Coronary artery (tissue), 2 donors: ENCODE results near the gene PRMT5.

ENCODE experiments used
- DNase-seq: peaks from one replicate; pipeline ENCODE4 v3.0.0-alpha.2; 2017; ENCODE audit warnings: low spot score
- H3K27ac ChIP-seq, 2 donors: fragments of 200-600 bp; sonication (generic); one replicate each; pipeline ENCODE4 v1.5.1; 2016 to 2019
- H3K4me3 ChIP-seq: fragments of 200-600 bp; sonication (generic); 2 replicates; pipeline ENCODE4 v1.5.1; 2016; ENCODE audit warnings: mild to moderate bottlenecking, moderate library complexity
- TF ChIP-seq, protein P1 (sequence below): fragments of 200-600 bp; sonication (generic); IDR thresholded peaks from one replicate; pipeline ENCODE4 v1.5.1; 2019; ENCODE audit warnings: antibody characterized with exemption

The PRMT5 gene

DNA sequence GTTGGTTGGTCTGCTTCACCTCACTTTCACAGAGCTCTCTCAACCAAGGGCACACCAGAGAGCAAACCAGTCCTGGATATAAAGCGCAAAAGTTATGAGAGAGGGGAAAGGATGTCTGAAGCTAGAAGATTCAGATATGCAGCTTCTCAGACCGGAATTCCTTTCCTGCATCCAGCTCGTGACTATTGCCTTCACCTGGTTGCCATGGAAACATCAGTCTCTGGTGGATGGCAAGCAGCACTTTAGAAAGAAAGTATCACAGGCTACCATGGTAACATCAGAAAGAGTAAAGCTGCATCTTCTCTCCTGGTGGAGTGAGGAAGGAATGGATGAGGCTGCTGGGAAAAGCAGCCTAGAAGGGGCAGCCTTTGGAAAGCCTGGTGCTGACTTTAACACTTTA is 32.4 kb downstream of the PRMT5 start:
- Histone ChIP-seq H3K27ac (no peak overlapping the region), H3K4me3 (no peak overlapping the region)
- DNase-seq = no peak
- TF ChIP-seq, protein P1, sequence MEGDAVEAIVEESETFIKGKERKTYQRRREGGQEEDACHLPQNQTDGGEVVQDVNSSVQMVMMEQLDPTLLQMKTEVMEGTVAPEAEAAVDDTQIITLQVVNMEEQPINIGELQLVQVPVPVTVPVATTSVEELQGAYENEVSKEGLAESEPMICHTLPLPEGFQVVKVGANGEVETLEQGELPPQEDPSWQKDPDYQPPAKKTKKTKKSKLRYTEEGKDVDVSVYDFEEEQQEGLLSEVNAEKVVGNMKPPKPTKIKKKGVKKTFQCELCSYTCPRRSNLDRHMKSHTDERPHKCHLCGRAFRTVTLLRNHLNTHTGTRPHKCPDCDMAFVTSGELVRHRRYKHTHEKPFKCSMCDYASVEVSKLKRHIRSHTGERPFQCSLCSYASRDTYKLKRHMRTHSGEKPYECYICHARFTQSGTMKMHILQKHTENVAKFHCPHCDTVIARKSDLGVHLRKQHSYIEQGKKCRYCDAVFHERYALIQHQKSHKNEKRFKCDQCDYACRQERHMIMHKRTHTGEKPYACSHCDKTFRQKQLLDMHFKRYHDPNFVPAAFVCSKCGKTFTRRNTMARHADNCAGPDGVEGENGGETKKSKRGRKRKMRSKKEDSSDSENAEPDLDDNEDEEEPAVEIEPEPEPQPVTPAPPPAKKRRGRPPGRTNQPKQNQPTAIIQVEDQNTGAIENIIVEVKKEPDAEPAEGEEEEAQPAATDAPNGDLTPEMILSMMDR = no peak

DNA sequence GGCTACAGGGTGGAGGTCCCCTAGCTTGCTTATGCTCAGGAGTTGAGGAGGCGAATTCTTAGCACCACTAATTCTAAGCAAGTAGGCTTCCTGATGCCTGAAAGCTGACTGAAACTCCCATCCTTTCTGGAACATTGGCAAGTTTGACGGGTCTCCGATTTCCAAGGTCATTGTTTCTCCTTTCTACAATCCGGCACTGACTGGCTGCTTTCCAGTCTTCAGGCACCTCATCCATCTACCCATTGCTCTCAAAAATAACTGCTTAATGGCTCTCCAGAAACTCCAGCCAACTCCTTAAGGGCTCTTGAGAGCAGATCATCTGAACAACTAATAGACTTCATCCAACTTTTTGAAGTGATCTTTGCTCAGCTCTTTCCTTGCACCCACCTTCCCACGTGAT is 32.8 kb downstream of the PRMT5 start:
- no peak for DNase-seq
- Histone ChIP-seq H3K27ac (no peak overlapping the region), H3K4me3 (no peak overlapping the region)
- TF ChIP-seq, protein P1 = no peak

DNA sequence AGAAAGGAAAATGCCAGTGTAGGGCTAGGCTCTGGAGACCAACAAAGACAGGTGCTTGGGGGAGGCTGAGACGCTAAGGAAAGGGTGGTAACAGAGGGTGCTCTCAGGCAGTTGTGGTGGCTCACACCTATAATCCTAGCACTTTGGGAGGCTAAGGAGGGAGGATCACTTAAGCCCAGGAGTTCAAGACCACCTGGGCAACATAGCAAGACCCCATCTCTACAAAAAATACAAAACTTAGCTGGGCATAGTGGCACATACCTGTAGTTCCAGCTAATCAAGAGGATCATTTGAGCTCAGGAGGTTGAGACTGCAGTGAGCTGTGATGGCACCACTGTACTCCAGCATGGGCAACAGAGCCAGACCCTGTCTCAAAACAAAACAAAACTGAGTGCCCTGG is 33.8 kb downstream of the PRMT5 start:
- TF ChIP-seq, protein P1 = no peak
- no peak for DNase-seq
- H3K27ac ChIP-seq = no peak overlapping the region
- no peak overlapping the region for H3K4me3 ChIP-seq

DNA sequence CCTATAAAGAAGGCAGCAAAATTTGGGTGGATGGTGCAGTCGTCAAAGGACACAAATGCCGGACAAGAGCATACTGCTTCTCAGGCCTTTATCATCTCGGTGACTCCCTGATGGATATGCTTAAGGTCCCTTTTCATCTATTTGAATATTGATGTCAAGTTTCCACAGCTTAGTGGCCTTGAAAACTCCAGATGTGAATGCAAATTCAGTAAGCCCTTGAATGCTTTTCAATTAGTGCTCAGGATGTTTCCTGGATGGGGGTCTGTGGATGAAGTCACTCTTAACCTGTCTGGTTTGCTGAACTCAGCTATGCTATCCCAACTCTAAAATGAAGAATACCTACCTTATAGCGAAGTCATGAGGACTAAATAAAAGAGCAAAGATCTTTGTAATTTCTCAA is 35.5 kb downstream of the PRMT5 start:
- no peak for DNase-seq
- H3K4me3 ChIP-seq = no peak overlapping the region
- TF ChIP-seq, protein P1 = no peak
- H3K27ac ChIP-seq = no peak overlapping the region

DNA sequence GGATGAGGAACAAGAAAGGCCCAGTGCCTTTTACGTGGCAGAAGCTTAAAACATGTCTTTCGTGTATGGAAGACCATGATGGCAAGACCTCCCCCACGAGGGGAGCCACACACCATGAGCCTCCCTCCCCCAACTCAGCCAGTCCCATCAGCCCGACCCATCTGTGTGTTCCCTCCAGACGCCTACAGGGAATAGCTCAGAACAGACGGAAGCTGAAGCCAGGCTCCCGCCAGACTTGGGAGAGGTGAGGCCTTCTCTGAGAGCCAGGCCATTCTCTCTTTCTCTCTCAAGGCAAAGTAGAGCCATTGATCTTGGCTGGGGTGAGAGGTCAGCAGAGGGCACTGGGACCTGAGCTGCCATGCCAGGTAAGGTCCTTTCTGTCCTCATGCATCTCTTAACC is 36.7 kb downstream of the PRMT5 start:
- TF ChIP-seq, protein P1 = no peak
- no peak for DNase-seq
- Histone ChIP-seq H3K27ac (no peak overlapping the region), H3K4me3 (no peak overlapping the region)

DNA sequence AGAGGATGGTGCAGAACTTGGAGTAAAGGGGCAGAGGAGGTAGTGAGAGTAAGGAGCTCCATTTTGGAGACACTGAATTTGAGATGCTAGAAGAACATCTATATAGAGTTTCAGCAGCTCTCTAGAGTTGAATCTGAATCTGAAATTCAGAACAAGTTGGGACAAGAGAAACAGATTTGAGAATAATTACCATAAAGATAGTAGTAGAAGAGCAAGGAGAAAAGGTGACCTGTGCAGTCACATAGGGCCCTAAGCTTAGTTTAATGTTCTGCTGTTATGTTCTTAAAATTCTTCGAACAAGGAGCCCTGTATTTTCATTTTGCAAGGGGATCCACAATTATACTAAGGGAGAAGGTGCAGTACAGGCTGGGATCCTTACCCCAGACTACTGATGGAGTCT is 38.8 kb downstream of the PRMT5 start:
- Histone ChIP-seq H3K27ac (no peak overlapping the region), H3K4me3 (no peak overlapping the region)
- TF ChIP-seq, protein P1 = no peak
- DNase-seq = no peak

DNA sequence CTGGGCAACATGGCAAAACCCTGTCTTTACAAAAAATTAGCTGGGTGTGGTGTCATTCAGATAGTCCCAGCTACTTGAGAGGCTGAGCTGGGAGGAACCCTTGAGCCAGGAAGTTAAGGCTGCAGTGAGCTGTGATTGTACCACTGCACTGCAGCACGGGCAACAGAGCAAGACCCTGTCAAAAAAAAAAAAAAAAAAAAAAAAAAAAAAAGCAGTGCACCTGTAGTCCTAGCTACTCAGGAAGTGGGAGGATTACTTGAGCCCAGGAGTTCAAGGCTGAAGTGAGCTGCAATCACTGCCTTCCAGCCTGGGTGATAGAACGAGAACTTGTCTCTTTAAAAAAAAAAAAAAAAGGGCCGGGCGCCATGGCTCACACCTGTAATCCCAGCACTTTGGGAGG is 40.5 kb downstream of the PRMT5 start:
- Histone ChIP-seq H3K4me3 (no peak overlapping the region), H3K27ac (no peak overlapping the region)
- TF ChIP-seq, protein P1 = no peak
- DNase-seq = no peak
